A673 (cell line): Measurements from ENCODE around the gene RFX2.

ENCODE experiments used
- CTCF ChIP-seq: fragments of 300-800, 200-600 bp; sonication (generic); conservative IDR thresholded peaks from 2 replicates; pipeline ENCODE4 v1.5.1; 2017; ENCODE audit warnings: low read depth, mild to moderate bottlenecking, antibody characterized with exemption, low read length, moderate library complexity, mixed read lengths
- EZH2 ChIP-seq: fragments of 200-600 bp; sonication (generic); IDR thresholded peaks from 2 replicates; pipeline ENCODE4 v1.6.1; 2017; ENCODE audit warnings: borderline replicate concordance, low read depth, mild to moderate bottlenecking, mixed read lengths, antibody characterized with exemption, low read length; ENCODE audit not compliant: poor library complexity, severe bottlenecking

DNA sequence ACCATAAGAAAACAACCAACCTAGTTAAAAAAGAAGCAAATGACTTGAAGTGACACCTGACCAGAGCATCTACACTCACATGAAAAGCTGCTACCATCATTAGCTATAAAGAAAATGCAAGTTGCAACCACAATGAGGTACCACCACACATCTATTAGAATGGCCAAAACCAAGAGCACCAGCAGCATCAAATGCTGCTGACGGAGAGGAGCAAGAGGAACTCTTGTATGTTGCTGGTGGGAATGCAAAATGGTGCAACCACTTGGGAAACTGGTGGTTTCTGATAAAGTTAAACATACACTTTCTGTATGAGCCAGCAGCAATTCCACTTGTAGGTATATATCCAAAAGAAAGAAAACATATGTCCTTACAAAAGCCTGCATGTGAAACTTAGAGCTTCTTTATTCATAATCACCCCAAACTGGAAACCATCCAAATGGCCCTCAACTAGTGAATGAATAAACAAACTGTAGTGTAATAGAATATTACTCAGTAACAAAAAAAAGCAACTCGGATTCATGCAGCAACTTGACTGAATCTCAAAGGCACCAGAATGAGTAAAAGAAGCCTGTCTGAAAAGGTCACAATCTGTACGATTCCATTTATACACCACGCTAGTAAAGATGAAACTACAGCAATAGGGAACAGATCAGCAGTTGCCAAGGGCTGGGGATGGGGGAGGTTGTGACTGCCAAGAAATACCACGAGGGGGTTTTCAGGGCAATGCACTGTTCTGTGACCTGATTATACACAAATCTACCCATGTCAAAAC, 71.5 kb downstream of the RFX2 start:
- TF ChIP-seq CTCF = no peak
- TF ChIP-seq EZH2 = no peak
